Left hindlimb (tissue), 1 donor: Measurements from ENCODE around the gene C1orf21.

Experiments
- DNase-seq: peaks from one replicate; pipeline ENCODE4 v3.0.0-alpha.2; 2018

Gene C1orf21

DNA sequence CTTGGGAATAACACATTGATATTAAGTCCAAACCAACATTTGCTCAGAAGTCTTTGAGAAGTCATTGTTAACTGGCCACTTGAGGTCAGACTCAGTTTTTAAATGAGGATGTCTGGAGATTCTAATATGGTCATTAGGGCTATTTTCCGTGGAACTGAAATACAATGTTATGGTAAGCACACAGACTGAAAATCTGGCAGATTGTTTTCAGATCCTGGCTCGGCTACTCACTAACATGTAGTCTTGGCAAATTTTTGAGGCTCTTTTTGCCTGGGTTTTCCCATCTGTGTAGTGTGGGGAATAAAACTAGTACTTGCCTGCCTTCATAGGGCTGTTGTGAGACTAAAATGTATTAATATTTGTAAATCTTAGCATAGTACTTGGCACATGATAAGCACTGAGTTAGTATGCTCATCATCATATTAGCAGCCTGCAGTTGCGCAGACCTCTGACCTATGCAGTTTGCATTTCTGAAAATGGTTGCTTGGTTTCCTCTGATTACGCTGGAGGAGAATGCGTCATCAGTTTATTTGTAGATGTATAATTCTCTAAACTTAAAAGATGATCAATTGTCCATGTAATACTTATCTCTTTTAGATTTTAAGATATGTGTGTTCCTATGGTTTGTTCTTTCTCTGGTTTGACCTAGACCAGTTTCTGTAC lies 100.8 kb downstream of the C1orf21 start:
- DNase-seq, result no peak

DNA sequence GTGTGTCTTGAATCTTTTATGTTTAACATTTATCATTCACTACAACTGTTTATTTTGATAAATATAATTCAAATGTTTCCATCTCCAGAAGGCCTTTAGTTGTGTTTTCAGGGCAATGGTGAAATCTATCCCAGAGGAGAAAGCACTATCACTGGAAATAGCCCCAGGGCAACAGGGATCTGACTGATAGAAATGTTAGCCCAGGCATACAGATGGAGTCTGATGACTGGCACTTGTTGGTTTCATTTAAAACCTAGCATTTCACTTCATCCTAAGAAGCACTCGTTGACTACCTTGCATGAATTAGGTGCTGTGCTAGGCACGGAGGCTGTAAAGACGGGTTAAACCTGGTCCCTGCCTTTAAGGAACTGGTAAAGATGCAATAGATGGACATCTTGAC lies 103.1 kb downstream of the C1orf21 start:
- no peak for DNase-seq

DNA sequence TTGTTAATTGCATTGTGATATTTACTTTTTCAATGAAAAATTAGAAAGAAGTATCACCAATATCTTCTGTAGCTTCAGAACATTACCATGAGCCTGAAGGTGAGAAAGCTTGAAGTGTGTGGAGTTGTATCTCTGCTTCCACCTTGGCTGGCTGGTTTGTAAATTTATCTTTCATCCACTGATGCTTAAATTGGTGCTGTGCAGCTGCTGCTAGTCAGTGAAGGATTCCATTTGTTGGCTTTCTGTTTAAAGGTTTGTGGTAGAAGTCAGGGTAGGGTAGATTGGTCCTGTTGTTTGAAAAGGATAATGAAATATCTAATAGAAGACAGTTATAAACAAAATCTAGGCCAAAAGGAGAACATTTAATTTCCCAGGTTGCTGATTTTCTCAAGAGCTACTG lies 105.7 kb downstream of the C1orf21 start:
- no peak for DNase-seq

DNA sequence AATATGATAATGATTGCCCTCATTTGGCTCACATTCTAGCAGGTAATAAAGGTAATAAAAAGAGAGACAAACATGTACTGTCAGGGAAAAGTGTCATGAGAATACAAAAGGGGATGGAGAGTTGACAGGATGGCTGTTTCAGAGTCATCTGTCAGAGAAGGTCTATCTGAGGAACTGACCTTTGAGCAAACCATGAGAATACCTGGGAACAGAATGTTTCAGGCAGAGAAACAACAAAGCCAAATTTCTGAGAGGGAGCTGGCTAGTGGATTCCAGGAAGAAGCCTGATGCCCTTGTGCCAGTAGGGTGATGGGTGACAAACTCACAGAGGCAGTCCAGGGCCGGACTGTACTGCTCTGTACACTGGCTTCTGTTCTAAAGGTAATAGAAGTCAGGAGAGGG lies 107.2 kb downstream of the C1orf21 start:
- no peak for DNase-seq

DNA sequence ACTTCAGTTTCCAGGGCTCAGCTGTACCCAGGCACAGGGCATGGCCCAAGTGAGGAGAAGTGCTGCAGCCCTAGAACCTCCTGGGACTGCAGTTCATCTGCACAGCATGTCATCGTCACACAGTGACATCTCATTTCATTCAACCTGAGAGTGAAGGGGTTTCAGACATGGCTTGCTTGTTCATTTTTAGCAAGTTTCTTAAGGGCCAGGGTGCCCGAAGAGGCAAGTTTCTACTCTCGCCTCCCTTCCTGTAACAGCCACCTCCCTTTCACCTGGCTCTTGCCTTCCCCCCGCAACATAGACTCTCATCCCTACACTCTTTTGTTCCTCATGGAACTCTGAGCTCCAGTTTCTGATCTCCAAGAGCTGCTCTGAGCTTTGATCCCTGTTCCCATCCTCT lies 108.1 kb downstream of the C1orf21 start:
- no peak for DNase-seq

DNA sequence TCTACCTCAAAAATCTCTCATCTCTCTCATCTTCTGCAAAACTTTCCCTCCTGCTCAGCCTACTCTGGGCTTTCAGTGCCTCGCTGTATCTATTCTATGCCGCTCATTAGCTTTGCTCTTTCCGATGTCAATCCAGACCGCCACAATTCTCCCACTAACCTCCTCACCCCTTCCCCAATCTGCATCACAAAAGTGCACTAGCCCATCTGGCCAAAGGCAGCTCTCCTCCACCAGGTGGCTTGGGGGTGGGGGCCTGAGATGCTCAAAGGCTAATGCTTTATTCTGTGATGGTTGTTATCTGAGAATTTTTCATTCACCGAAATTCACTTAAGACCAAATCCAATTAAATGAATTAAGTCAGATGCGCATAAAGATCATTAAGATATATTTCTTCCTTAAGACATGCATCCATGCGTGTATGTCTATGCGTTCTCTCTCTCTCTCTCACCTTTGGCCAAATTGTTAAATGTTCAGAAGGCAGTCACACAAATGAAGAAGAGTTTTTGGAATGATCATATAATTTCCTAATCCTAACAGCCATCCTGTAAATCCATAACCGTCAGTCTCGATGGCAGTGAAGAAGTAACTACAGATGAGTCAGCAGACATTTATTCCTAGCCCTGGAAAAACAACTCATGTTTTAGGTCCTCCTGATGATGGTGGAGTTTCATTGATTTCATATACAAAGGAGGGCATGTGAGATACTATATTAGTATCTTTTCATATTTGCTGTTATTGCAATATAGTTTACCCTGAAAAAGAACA lies 111.3 kb downstream of the C1orf21 start:
- no peak for DNase-seq

DNA sequence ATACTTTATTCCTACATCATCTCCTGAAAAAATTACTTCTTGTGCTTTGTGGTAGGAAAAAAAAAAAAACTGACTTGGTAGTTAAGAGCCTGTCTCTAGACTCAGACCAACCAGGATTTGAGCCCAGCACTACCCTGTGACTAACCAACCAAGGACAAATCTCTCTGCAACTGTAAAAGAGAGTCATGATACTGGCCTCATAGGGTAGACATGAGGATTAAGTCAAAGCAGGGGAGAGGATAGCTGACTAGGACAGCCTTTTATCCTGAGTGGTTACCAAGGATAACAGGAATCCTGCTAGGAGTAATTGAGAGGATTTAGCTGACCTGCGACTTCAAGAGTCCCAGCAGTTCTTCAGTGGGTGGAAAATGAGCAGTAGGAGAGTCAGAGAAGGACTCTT lies 112.8 kb downstream of the C1orf21 start:
- no peak for DNase-seq

DNA sequence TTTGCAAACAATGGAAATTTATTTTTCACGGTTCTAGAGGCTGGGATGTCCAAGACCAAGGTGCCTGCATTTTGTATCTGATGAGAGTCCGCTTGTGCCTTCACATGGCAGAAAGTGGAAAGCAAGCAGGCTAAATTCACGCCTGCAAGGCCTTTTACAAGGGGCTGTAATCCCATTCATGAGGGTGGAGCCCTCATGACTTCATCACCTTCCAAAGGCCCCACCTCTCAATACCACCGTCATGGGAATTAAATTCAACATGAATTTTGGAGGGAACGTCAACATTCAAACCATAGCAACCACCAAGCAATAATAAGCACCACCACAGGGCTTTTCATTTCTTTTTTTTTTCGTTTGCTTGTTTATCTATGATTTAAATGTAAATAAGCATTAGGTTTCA lies 115.3 kb downstream of the C1orf21 start:
- DNase-seq, result no peak

DNA sequence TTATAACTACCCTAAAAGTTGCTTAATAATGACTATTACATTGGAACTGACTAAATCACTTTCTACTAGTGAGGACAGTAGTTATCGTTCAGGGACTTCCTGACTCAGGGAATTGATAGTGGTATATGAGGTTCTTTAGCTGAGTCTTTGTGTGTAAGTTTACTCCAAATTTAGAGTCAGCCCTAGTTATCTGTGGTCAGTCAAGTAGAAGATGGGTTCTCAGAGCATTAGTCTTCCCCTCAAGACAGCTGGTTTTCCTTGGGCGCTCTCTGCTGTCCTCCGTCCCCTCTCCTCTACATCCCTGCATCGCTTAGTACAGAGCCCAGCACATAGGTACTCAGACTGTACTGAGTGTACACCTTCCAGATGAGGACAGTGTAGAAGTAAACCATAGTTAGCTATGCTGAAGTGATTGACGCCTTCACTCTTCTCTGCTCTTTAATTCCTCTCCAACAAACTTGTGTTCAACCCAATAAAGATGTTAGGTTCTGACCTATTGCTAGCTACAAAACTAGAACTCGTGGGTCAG lies 116.5 kb downstream of the C1orf21 start:
- DNase-seq, result no peak

DNA sequence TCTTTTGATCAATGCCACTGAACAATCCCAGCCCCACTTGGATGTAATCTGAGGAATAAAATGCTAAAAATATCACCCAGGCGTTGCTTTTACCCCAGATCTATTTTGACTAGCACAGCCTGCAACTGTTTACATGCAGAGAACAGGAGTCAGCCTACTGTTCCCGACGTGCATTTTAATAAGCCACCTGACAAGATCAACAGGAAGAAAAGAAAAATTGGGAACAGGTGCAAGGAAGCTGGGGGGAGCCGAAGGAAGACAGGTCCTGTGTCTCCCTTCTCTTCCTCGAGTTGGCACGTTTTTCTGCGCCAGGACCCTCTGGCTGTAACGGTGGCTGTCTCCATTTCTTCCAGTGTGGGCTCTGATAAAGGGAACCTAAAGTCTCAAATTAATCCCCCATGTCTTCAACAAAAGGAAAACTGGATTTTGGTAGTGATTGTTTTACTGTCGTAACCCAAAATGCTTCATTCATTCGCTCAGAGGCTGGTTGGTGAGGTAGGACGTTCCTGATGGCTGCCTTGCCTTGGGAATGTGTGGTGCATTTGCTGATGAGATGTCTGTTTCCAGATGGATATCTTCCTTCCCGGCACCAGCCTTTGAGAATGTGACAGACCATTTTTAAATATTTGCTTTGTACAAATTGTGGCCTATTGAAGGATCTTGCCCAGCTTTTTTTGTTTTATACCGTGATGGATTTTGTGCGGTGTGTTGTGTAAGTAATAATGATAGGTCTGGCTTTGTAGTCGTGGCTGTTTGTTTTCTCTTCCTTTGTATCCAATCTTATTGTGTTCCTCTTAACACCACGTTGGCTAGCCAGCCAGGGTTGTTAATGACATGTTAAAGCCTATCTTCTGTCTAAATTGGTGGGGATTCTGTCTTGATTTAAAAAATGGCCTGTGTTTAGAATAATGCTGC lies 117.5 kb downstream of the C1orf21 start:
- no peak for DNase-seq

DNA sequence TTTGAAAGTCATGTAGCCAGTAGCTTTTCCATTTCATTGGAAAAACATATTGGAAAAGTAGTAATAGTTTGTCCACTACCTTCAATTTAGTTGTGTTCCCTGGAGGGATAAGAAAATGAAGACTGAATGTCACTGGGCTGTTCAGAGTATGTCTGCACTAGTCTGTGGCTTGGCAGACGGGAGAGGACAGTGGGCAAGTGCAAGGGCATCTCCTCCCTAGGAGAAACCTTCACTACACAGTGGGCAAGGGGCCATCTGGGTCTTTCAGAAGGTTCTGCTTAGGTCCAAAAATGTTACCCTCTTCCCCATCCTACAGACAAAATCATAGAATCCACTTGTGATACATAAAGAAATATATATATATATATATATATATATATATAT lies 118.1 kb downstream of the C1orf21 start:
- no peak for DNase-seq

DNA sequence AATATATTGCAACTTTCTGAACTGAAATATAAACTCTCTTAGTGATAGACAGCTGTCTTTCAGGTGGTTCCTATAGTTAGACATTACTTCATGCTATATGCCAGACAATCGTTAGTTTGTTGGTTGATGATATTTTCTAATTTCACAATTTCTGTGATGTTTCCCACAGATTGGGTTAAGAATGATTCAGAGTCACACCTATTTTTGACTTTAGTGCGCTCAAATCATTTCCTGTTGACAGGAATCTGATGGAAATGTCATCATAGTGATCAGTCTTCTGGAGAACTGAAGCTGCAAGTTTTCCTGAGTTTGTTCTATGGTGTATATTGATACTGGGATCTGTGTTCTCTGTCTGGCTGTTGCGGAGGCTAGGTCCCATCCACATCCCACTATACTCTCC lies 119.7 kb downstream of the C1orf21 start:
- no peak for DNase-seq

DNA sequence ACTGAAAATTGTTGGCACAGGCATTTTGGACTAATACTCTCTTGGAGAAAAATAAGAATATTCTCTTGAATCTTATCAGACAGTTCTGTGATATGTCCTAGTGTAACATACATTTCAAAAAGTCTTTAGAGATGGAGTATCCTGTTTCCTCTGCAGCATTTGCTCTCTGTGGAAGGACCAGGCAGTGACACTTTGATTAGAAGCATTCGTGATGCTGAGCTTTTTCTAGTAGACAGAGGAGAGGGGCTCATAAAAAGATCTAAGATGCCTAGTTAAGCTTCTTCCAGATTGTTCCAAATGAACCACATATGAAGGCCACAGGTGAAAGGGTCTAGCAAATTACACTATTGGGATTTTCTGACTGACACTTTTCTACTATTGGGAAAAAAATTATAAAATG lies 120.3 kb downstream of the C1orf21 start:
- DNase-seq, result no peak

DNA sequence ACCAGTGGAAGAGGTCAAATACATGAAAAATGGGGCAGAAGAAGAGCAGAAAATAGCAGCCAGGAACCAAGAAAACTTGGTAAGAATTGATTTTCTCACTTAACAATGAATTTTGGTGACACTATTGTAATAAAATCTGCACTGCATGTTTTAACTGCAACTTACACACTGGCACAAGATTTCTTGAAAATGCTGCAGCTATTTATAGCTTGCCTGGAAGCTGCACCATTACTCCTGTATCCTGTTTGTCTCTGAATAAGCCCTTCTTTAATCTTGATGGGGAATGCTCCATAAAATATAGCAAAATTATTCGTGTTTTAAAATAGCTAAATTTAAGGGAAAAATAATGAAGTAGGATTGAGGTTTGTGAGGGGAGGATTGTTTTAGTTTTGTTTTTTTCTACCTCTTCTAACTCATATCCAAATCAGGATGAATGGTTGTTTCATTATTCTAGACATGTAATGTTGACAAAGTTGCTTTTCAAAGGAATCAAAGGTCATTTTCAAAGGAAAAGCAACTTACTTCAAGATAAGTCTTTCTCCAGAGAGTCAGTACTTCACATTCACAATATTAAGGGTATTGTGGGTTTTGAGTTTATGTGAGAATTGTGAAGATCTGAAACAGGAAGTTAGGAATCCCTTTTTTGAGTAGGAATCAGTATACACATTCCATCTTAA lies 120.9 kb downstream of the C1orf21 start:
- DNase-seq, result no peak

DNA sequence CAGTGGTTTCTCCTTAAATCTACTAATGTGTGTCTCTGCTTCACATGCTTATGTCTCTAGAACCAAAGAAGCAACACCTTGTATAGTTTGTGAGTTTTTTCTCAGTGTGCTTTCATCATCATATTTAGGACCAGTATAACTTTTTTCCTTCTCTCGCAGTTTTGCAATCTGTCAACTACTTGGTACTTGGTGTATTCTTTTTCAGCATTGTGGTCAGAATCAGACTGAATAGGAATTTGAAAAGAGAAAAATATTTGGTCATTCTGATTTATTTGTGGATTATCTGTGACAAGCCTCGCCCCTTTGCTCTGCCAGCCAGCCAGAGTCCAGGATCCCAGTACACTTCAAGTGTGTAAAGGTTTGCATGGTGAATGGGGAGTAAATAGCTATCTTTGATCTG lies 122.3 kb downstream of the C1orf21 start:
- no peak for DNase-seq

DNA sequence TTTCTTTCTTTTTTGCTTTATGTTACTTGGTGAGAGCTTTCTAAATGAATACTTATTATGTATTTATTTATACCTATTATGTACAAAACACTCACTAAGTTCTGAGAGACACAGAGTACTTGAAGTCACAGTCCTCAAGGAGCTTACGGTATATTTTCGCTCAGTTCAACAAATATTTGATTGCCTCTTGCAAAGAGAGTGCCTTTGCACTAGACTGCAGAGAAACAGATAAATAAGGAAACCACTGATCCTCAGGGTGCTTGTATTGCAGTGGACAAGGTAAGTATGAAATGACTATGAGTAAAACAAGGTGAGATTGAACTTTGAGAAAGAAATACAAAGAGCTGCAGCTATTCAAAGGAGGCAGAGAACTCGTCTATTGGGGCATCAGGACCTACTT lies 123.3 kb downstream of the C1orf21 start:
- DNase-seq, result no peak

DNA sequence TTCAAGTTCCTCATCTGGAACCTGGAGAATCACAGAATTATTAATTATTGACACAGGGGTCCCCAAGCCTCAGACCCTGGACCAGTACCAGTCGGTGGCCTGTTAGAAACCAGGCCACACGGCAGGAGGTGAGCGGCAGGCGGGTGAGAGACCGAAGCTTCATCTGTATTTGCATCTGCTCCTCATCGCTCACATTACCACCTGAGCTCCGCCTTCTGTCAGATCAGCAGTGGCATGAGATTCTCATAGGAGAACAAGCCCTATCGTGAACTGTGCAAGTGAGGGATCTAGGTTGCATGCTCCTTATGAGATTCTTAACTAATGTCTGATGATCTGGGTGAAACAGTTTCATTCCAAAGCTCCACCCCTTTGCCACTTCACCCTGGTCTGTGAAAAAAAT lies 125.9 kb downstream of the C1orf21 start:
- DNase-seq, result no peak

DNA sequence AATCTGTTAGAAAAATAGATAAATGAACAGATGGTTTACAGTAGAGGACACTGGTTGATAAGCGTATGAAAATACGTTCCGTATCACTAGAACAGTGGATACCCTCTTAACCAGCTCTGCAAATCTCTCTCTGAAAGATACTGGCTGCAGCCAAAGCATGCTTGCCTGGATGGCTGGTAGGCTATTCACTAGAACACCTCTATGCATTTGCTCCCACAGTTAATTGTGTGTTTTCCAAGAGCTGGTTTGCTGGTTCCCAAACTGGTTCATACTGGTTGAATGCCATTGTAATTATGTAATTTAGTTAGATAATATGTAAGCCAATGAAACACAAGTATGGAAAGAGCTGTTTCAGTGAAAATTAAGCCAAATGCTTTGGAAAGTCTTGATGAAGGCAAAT lies 126.6 kb downstream of the C1orf21 start:
- no peak for DNase-seq

DNA sequence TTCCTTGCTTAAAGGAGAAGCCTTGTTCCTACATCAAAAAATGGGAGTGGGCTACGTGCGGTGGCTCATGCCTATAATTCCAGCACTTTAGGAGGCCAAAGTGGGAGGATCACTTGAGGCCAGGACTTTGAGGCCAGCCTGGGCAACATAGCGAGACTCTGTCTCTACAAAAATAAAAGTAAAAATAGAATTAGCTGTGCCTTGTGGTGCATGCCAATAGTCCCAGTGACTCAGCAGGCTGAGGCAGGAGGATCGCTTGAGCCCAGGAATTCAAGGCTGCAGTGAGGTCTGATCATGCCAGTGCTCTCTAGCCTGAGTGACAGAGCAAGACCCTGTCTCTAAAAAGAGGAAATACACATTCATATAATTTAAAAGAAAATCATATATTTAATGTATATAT lies 127.1 kb downstream of the C1orf21 start:
- DNase-seq, result no peak

DNA sequence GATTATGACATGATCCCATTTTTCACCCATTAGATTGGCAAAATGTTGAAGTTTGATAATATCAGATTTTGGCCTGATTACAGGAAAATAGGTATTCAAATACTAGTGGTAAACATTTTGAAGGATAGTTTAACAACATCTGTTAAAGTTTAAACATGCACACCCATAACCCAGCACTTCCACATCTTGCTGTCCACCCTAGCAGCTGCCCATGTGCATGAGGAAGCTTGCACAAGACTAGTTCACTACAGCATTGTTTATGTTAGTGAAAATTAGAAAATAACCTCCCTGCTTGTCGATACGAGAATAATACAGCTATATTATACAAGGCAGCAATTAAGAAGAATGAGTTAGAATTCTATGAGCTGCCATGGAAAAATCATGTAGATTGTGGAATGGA lies 127.6 kb downstream of the C1orf21 start:
- DNase-seq, result no peak

DNA sequence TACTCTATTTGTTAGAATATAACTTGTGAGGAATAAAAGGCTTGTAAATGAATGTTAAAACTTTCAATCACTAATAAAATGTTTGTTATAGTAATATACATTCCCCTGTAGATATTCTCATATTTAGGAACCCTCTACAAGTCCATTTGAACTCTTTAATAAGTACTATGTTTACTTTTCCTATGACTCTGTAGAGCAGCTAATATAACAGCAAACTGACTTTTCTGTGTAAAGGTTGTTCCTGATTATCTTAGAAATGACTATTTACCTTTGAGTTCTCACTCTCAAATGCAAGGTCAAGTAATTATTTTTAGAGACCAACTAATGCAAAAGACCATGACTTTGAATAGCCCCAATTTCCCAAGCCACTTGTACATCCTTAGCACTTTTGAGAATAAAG lies 130.3 kb downstream of the C1orf21 start:
- no peak for DNase-seq

DNA sequence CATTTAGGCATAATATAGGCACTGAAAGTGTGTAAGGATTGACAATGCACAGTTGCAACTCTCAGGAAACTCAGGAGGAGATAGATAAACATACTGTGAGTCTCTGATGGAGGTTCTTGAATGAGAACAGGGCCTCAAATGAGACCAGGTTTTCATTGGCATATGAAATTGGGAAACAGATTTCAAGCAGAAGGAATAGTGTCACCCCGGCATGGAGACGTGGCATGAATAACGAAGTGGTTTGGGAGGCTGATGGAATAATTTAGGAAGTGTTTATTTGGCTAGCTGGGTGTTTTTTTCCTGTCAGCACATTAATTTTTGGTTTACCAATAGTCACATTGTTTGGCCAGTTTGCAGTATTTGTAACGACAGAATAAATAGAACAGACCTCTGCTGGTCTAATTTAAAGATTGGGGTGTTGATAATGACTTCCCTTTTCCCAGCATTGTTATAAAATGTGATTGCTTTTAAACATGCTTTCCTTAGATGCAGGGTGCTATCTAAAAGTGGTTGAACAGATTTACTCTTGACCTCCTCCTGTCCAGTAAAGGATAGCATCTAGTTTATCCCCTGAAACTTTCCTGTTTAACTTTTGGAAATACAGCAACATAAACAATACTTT lies 132.0 kb downstream of the C1orf21 start:
- DNase-seq, result no peak

DNA sequence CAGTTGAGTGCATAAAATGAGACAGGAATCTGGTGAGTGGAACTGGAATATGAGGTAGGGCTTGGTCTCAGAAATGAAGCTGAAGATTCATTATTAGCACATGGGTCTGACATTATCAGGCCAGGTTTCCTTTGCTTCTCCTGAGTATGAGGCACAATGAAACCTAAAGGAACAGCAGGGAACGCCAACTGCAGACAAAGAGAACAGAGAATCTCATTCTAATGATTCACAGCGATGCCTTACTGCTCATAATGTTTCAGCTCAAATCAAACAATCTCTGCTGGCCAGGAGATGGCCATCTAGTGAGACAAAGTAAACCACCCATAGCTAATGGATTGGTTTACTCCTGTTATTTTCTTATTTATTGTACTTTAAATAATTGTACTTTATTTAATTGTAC lies 133.5 kb downstream of the C1orf21 start:
- DNase-seq, result no peak
